ENCODE measurements around the gene PLAC1.

PLAC1 gene

DNA sequence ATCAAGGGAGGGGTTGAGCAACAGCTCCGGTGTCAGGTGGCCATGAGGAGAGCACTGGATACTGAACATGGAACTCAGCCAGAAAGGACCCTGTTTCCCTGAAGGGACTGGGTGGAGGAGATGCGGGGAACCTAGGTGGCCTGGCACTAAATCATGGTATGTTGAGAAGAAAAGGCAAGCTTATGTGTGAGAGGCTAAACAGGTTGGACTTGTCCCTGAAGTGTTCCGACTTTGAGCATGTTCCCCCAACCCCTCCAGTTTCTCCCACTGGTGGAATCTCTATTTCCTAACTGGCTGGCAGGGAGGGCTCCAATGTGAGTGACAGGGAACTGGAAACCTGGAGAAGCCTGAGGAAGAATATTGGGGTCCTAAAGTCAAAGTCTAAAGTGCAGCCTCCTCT, 69.5 kb downstream of the PLAC1 start:
- no peak for DNase-seq (ENCODE audit: low read depth, low spot score)

DNA sequence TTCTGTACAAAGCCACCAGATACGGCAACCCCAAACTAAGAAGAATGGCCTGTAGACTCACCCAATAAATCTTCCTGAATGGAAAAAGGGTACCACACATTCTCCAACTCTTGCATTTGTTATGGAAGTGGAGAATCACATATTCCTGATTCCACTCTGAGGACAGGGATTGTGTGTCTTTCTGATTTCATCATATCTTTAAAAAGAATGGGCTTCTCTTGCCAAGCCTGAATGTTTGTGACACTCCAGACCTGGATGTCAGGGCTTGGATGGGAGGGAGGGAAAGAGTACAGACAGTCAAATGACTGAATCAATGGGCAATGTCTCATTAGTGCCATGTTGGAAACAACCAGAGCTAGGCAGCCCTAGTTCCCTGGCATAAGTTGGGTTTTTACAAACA, 77.4 kb downstream of the PLAC1 start:
- DNase-seq (ENCODE audit: low read depth, low spot score) = no peak

DNA sequence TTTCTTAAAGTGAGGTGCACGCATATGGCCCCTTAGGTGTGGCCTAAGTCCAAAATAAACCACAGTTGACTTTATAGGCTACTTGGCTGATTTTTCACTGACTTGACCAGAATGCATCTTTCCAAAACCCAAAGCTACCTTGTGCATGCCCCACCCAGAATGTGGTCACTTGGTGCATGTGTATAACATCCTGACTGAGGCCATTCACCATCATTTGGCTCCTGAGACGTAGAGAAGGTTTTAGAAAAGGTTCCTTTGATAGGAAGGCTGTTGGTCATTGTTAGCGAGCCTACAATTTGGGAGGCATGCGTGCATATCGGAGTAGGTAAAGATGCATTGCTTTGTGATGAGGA, 84.6 kb downstream of the PLAC1 start:
- no peak for DNase-seq (ENCODE audit: low read depth, low spot score)

DNA sequence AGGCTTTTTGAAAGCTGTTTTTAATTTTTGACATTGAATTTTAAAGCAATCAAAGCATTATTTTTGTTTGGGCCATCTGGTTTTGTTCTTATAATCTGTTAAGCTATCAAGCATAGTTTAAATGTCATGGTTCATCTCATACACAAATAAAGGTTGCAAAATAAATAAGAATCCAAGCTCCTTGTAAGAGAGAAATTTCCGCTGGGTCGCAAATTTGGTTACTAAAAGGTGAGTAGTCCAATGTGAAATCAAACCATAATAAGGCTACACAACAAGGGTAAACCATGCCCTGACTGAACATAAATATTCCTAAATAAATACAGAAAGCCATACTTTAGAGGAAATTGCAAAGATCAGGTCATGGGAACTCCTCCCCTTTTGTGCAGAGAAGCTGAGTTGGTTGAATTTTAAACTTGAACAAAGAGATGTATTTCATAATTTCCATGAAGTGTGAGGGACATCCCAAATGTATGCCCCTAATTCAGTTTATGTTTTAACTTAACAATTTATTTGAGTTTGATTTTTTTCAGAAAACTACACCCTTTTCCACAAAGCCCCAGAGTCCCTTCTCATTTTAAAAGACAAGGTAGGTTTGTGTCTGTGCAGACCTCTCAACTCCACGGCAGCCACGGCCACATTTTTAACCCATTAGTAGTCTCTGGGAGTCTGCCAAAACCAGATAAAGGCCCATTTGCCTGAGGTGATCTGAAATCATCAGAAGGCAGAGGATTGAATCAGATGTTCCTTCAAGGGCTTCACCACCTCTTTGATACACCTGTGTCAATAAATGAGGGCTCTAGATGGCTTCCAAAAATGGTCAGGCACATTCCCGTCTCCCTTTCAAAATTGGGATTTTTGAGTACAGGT, 85.2 kb downstream of the PLAC1 start:
- no peak for DNase-seq (ENCODE audit: low read depth, low spot score)

DNA sequence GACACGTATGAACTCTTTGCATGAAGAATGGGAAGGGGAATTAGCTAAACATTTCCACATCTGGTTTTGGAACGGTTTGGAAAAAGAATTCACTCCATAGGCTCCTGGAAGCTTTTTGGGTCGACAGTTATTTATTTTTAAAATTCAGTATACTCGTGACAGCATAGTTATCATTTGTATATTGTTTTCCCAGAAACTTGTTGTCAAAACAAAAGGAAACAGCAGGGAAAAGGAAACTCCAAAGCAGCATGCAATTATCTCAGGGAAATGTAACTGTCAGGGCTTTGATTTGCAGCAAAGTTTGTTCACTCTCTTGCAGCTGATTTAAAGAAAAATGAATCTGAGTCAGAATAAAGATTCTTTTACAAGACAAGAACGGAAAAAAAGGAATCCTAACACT, 86.5 kb downstream of the PLAC1 start:
- no peak for DNase-seq (ENCODE audit: low read depth, low spot score)

DNA sequence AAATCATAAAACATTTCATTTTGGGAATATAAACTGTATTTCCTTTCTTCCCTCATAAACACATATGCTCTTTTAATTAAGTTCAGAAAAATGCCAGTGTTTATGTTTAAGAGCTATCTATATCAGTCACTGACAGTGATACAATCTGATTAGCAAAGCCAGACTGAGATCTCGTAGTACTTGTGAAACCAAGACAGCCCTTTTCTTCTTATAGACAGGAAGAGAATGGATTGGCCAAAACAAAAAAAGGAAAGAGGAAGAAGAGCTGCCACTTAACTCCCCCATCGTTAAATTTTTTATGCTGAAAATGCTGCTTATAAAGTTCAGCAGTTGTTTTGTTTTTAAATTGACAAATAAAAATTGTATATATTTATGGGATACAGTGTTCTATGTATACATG, 87.4 kb downstream of the PLAC1 start:
- no peak for DNase-seq (ENCODE audit: low read depth, low spot score)

DNA sequence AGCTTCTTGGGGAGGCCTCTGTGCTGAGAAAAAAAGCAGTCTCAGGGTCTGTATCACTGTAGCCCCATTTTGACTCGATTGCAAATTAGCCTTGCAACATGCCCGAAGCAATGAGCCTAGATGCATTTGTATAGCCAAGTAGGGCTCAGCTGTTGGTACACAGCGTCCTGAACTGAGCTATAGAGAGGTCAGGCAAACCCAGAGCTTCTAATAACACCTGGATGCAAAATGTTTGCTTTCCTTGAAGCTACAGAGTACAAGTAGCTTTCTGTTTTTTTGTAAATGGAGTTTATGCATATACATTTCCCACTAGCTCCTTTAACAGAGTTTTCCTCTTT, 87.8 kb downstream of the PLAC1 start:
- DNase-seq (ENCODE audit: low read depth, low spot score) = no peak

DNA sequence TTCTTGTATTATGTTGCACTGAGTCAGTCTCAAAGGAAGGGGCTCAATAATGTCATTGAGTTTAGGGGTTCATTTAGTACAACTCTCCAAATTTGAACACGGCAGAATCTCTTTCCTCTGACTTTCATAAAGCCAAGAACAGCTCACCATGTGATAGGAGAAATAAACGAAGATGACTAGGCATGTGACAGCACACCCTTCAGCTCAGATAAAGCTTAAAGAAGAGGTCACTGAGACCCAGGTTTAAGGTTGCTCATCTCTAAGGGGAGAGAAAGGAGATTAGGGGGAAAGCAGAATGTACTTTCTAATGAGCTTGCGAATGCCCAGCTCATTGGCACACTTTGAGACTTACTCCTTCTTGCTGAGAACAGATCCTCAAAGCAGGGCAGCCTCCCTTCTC, 89.0 kb downstream of the PLAC1 start:
- DNase-seq (ENCODE audit: low read depth, low spot score) = no peak

DNA sequence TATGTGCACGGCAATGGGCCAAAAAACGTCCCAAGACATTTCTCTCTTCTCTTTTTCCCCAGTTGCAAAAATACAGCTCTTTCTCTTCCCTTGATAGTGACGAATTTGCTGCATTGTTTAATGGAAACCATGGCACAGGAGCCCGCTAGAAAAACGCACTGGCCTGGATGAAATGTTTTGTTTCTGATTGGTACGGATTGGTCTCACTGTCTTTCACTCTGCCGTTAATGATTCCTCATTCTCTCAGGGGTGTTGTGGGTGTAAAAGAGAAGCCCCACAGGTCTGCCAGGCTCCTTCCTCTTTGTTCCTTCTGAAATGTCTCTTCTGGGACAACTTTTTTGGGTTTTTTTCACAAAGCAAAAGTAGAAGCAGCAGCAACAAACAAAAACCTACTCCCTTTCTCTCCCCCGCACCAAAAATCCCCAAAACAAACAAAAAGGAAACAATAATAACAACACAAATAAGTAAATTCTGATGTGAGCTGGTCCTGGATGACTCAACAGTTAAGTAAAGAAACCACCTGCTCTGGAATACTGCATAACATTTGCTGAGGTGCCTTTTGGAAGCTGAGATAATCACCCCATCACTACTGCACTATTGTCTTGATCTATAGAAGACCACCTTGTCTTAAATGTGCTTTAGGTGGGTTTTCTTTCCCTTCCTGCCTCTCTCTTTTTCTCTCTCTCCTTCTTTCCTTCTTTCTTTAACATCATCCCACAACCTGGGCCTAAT, 89.8 kb downstream of the PLAC1 start:
- DNase-seq (ENCODE audit: low read depth, low spot score) = no peak

DNA sequence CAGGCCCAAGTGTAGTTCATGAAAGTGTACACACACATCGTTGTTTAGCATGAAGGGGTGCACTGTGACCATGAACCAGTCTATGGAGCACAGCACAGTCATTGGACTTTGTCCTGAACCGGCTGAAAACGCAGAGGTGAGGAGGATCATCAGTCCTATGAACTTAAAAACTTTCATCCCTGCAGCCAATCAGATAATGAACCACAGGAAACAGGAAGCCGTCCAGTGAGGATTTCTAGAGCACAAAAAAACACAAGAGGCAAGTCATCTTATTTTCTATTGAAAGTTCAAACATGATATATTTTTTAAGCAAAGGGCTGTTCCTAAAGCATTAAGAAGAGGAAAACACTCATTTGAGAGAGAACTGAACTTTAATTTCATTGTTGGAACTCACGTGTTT, 91.8 kb downstream of the PLAC1 start:
- no peak for DNase-seq (ENCODE audit: low read depth, low spot score)

DNA sequence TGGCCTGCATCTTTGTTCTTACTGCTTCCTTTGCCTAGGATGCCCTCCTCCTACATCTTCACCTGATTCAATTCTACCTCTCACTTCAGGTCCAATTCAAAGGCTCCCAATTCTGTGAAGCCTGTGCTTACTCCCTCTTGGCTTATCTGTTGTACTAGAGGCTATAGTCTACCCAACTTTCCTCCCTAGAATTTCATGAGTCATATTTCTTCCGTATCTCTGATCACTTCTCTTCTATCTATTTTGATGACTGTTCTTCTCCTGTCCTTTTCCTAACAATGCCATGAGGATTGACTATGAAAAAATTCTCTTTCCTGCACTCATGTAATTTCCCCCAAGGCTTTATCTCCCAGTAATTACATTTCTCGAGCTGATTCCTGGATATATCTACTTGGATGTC, 96.3 kb downstream of the PLAC1 start:
- DNase-seq (ENCODE audit: low read depth, low spot score) = no peak

DNA sequence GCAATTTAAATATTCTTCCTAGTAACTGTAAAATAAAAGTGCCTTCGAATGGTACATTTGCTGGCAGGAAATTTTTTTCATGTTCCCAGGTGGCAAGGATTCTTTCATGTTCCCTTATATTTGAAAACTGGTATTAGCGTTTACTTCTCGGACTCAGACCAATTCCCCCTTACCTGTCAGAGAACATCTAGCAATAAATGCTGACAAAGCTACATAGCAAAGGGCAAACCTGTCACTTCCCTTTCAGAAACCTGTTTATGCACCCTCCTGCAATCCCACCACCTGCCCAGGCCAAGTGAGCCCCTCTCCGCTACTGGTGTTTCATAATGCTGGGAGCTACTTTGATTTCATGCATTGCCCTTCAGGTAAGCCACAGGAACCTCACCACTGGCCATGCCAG, 100.1 kb downstream of the PLAC1 start:
- DNase-seq (ENCODE audit: low read depth, low spot score) = no peak

DNA sequence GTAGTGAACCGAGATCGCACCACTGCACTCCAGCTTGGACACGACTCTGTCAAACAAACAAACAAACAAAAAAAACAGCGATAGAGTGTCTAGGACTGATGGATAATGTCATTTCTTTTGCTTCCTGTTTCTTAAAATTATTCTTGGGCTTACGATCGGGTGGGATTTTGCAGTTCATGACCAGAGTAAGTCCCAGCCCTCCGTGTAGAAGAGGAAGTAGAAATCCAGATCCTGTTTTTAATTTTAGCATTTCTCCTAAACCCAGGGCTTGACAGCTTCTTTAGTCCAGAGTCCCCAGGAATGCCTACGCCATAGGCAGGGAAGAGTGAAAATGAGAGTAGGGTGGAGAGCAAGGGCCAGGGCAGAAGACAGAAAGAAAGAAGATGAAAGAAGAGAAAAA, 104.0 kb downstream of the PLAC1 start:
- no peak for DNase-seq (ENCODE audit: low read depth, low spot score)

DNA sequence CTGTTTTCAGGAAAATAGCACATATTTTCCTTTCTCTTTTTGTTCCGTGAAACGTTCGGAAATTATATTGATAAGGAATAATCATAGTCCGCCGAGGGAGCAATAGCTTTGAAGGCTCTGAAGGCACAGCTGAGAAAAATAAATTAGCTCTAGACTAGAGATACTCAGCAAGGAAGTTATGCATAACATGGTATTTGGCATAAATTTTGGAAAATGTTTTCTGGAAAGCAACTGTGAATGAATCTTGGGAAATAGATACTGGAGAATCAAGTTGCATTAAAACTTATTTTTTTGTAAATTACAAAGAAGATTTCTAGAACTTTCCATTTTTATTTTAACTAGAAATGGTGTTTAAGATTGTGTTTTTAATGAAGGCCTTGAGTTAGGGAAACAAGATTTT, 105.9 kb downstream of the PLAC1 start:
- no peak for DNase-seq (ENCODE audit: low read depth, low spot score)

DNA sequence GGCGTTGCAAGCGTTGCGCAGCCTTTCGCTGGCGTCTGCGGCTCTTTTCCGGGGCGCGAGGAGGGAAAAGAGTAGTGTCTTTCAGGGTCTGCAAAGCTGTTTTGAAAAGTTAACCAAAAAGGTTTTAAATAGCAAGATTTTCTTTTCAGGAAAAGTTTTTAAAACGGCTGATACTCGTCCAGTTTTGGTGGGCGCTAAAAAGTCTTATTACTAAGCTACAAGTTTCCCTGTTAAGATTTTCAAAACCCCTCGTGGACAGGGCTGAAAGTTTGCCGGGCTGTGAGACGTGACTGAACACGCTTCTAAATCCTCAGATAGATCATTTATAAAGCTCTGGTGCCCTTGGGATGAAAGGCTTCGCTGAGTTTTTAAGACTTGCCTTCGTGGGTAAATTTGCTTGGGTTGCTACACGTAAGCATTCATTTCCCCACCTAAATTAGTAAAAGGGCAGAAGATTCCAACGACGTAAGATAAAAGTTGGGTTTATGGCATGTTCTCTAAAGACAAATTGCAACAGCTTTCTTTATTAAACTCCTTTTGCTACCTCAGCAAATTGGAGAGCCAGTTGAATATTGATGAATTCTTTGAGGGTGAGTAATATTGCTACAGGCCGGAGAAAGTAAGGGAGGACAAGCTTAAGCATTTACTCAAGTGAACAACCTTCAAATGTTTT, 106.8 kb downstream of the PLAC1 start:
- no peak for DNase-seq (ENCODE audit: low read depth, low spot score)

DNA sequence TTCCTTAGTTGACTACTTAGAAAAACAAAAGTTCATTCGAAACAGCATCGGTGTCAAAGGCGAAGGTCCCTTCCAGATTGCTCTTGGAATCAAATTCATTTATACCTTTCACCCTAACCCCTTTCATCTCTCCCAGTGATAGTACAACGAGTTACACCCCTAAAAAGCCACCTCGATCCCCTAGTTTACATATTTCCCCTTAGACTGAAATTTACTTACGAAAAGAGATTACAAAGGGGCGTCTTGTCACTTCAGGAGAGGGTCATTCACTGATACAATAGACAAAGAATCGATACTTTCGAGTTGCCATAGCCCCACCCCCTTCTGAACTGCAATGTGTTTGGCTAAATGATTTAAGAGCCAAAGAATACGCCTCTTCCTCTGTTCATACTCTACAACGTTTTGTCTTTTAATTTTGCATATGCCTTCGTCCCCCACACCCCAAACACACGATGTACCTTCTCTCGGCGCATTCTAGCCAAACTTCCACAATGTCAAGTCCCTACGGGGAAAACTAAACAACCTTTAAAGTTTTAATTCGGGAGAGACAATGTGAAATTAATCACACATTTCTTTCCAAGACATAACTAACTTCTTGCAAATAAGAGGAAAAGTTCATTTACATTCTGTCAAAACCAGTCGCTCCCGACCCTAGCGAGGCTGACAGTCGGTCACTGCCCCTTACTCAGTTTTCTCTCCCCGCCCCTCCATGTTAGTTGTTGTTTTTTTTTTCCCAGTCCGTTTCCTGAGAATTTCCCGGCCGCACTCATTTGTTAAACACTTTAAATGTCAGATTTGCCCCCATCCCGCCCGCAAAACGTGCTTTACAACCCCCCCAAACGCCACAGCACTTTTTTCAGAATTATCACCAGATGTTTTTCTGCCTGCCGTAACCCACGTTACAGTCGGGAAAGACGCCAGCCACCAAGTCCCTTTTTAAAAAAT, 109.7 kb downstream of the PLAC1 start:
- DNase-seq (ENCODE audit: low read depth, low spot score) = no peak

DNA sequence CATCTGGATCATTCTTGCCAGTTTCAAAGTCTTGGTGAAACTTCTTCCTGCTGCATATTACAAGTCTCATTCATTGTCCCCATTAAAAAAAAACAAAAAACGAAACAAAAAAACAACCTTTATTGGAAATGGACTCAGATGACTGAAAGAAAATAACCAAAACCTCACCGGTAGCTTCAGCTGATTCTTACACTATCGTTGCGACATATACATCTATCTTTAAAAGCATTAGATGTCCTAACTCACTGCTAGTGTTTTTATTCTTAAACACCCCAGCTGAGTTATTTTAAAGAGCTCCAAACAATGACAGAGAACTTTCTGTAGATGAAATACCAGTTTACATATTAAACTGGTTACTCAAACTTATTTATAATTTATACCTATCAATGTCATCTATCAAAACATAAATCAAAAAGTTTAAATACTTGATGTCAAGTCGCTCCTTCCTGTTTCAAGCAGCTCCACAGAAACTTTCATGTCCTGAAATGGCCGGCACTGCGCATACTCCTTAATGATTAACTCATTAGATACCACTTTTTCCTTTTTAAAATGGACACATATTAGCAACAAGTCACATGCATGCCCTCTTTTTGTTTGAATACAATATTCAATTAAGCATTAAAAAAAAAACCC, 111.1 kb downstream of the PLAC1 start:
- DNase-seq (ENCODE audit: low read depth, low spot score) = no peak

DNA sequence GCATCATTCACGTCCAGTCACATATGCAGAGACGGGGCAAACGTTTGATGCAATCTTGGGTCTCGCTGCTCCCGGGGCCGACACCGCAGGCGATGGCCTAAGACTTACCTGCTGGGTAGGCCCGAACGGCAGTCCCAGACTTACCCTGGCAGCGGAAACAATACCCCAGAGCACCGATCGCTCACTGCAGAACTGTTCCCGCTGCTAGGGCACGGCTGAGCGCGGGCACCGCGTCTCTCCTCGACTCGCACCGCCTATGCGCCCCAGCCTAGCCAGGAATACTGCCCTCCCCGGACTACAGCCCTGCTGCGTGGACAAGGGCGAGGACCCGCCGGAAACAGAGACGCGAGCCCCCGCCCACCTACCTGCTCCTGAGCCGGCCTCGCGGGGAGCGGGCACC, 112.1 kb downstream of the PLAC1 start:
- no peak for DNase-seq (ENCODE audit: low read depth, low spot score)

DNA sequence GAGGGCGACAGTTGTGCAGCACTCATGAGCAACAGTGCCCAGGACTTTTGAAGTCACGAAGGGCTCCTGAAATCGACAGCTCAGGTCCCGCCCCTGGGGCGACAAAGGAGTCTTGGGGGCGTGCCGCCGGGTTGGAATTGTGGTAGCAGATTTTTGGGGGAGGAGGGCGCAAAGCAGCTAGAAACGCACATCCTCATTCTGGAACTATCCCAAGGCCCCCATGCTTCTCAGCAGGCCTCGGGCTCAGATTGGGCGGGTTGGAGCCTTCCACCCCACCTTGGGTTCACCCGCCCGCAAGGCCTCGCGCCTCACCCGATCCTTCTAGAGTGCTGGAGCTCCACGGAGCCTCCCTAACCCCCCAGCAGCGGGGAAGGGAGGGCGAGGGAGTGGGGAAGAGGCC, 112.8 kb downstream of the PLAC1 start:
- DNase-seq (ENCODE audit: low read depth, low spot score) = no peak

DNA sequence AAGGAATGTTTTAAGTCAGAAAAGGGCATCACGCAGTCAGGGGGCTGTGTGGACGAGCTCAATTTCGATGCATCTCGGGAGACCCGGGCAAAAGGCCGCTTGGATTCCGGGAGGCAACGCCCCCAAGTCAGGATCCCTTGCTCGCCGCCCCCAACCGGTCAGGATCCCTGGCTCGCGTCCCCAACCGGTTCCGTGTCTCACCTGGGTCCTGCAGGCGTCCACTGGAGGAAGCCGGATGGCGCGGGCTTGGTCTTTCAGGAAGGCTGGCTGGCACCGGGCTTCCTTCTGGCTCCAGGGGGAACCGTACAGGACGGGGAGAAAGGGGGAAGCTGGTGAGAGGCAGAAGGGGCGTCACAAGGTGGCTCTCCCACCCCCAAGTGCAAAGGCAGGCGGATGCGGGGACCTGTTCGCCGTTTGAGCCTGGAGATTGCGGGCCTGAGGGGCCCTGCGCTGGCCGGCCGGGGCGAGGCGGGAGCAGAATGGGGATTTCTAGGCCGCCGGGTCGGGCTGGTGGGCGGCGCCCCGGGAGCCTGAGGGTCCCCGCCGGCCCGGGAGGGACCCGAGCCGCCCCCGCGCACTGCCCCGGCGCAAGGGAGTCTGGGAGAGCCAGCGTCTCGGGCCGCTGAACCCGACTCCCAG, 113.6 kb downstream of the PLAC1 start:
- DNase-seq (ENCODE audit: low read depth, low spot score) = no peak

DNA sequence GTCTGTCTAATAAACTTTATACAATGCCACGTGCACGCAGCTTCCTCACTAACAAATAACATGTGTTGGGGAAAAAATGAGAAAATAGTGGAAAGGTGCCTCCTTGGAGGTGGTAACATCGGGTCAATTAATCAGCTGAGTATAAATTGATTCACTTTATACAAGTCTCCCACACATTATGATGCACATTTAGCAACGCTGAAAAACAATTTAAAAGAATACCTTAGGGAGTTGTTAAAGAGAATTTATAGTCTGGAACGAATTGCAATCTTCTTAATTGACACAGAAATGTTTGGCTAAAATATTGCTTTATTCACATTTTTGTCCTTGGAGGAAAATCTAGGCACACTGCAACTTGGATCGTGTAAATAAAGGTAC, 114.1 kb downstream of the PLAC1 start:
- DNase-seq (ENCODE audit: low read depth, low spot score) = no peak

All from brain pericyte (primary cell).